Hepatocyte (in vitro differentiated cells): Measurements from ENCODE around the gene SKIL. TPM values are rescaled to one million over a fixed set of nuclear protein-coding genes. Genes with fewer than 3 reads are reported as not detected.

ENCODE experiments used
- DNase-seq: peaks from one replicate; pipeline ENCODE4 v3.0.0-alpha.2; 2016; ENCODE audit warnings: low spot score
- H2AFZ ChIP-seq: fragments of 200-600 bp; sonication (generic); 2 replicates; pipeline ENCODE4 v1.6.0; 2016; ENCODE audit warnings: antibody characterized with exemption, mild to moderate bottlenecking
- H3K27ac ChIP-seq: fragments of 200-600 bp; sonication (generic); 2 replicates; pipeline ENCODE4 v1.5.1; 2016; ENCODE audit warnings: mild to moderate bottlenecking
- H3K27me3 ChIP-seq: fragments of 200-600 bp; sonication (generic); 2 replicates; pipeline ENCODE4 v1.6.1; 2016
- H3K36me3 ChIP-seq: fragments of 200-600 bp; sonication (generic); replicated peaks from 2 replicates; pipeline ENCODE4 v1.5.1; 2016; ENCODE audit warnings: low read depth; ENCODE audit not compliant: insufficient read depth
- H3K4me1 ChIP-seq: fragments of 200-600 bp; sonication (generic); 2 replicates; pipeline ENCODE4 v1.5.1; 2016; ENCODE audit warnings: mild to moderate bottlenecking, moderate library complexity; ENCODE audit not compliant: insufficient read depth
- H3K4me2 ChIP-seq: fragments of 200-600 bp; sonication (generic); 2 replicates; pipeline ENCODE4 v1.6.0; 2016
- H3K4me3 ChIP-seq: fragments of 200-600 bp; sonication (generic); 2 replicates; pipeline ENCODE4 v1.5.1; 2016; ENCODE audit warnings: mild to moderate bottlenecking
- H3K79me2 ChIP-seq: fragments of 200-600 bp; sonication (generic); 2 replicates; pipeline ENCODE4 v1.6.0; 2017; ENCODE audit warnings: mild to moderate bottlenecking
- H3K9me2 ChIP-seq: fragments of 200-600 bp; sonication (generic); replicated peaks from 2 replicates; pipeline ENCODE4 v1.6.0; 2017; ENCODE audit warnings: mild to moderate bottlenecking; ENCODE audit not compliant: insufficient read depth
- H3K9me3 ChIP-seq: fragments of 200-600 bp; sonication (generic); 2 replicates; pipeline ENCODE4 v1.5.1; 2016; ENCODE audit warnings: low read depth, mild to moderate bottlenecking
- H4K20me1 ChIP-seq: fragments of 200-600 bp; sonication (generic); 2 replicates; pipeline ENCODE4 v1.6.0; 2016; ENCODE audit warnings: mild to moderate bottlenecking; ENCODE audit not compliant: insufficient read depth, poor library complexity, severe bottlenecking
- CTCF ChIP-seq: fragments of 200-600 bp; sonication (generic); IDR thresholded peaks from 2 replicates; pipeline ENCODE4 v1.5.1; 2016; ENCODE audit warnings: antibody characterized with exemption, mild to moderate bottlenecking; ENCODE audit not compliant: poor library complexity
- EZH2 ChIP-seq: fragments of 200-600 bp; sonication (generic); IDR thresholded peaks from 2 replicates; pipeline ENCODE4 v1.6.1; 2016; ENCODE audit warnings: antibody characterized with exemption, mild to moderate bottlenecking, borderline replicate concordance
- EZH2phosphoT487 ChIP-seq: fragments of 200-600 bp; sonication (generic); IDR thresholded peaks from one replicate; pipeline ENCODE4 v1.6.1; 2018; ENCODE audit warnings: antibody characterized with exemption, mild to moderate bottlenecking, low read depth, moderate library complexity; ENCODE audit not compliant: unreplicated experiment, severe bottlenecking
- WGBS: methylation state at CpG from one replicate; pipeline ENCODE4 v1.1.6; 2016; ENCODE audit warnings: low lambda C conversion rate; ENCODE audit errors: missing lambda C conversion rate; 5-methylcytosine and 5-hydroxymethylcytosine counted together
- polyA plus RNA-seq: library from polyadenylated mRNA; unstranded; fragments of >200 nt; fragmentation: Nextera tagmentation; extraction: Ambion mirVana; gene quantifications from 2 replicates; pipeline ENCODE4 v1.2.1, GENCODE V29; 2016
- total RNA-seq: library from RNA; depleted of rRNA; stranded (reverse); fragments of >200 nt; gene quantifications from 2 replicates; pipeline ENCODE4 v1.2.3, GENCODE V29; 2014

The SKIL gene
- total and polyA plus RNA-seq, 2 experiments from 2014 or later = 28.9 to 87.5 TPM

- H4K20me1 ChIP-seq = no peaks in the 10 kb centered on the region
- no peaks in the 10 kb centered on the region for H3K9me2 ChIP-seq
- WGBS = 56% methylated on average over 1 of the region's 1 CpG
- no peak for DNase-seq
- H3K36me3 ChIP-seq = no peaks in the 10 kb centered on the region
- no peaks in the 10 kb centered on the region for H3K79me2 ChIP-seq
- H3K27me3 ChIP-seq = no peaks in the 10 kb centered on the region
- H3K9me3 ChIP-seq = no peaks in the 10 kb centered on the region
- no peak overlapping the region for H3K4me3 ChIP-seq
- TF ChIP-seq EZH2phosphoT487 = no peak
- no peak for TF ChIP-seq CTCF
- no peak for TF ChIP-seq EZH2
- no peaks in the 10 kb centered on the region for H3K4me1 ChIP-seq
- no peak overlapping the region for H2AFZ ChIP-seq
- H3K27ac ChIP-seq = no peak overlapping the region
- H3K4me2 ChIP-seq = no peak overlapping the region
Observed at GRCh38 chr3:170429050-170429449, 71.5 kb downstream of the SKIL start.

GRCh38 chr3:170431054-170431453, 73.5 kb downstream of the SKIL start:
- no peaks in the 10 kb centered on the region for H3K36me3 ChIP-seq
- H3K4me2 ChIP-seq = no peak overlapping the region
- no peaks in the 10 kb centered on the region for H3K27me3 ChIP-seq
- DNase-seq = no peak
- H2AFZ ChIP-seq = no peak overlapping the region
- H3K27ac ChIP-seq = no peak overlapping the region
- TF ChIP-seq EZH2phosphoT487 = no peak
- no peak for TF ChIP-seq CTCF
- no peak for TF ChIP-seq EZH2
- WGBS = 96% methylated on average over 3 of the region's 3 CpGs
- H3K9me2 ChIP-seq = no peaks in the 10 kb centered on the region
- H3K9me3 ChIP-seq = no peaks in the 10 kb centered on the region
- H4K20me1 ChIP-seq = no peaks in the 10 kb centered on the region
- H3K79me2 ChIP-seq = no peaks in the 10 kb centered on the region
- no peaks in the 10 kb centered on the region for H3K4me1 ChIP-seq
- no peak overlapping the region for H3K4me3 ChIP-seq

GRCh38 chr3:170432416-170432815, 74.9 kb downstream of the SKIL start:
- no peak overlapping the region for H3K4me3 ChIP-seq
- no peaks in the 10 kb centered on the region for H3K79me2 ChIP-seq
- H3K9me3 ChIP-seq = no peaks in the 10 kb centered on the region
- TF ChIP-seq EZH2phosphoT487 = no peak
- TF ChIP-seq EZH2 = no peak
- no peak for TF ChIP-seq CTCF
- 95% methylated on average over 14 of the region's 14 CpGs for WGBS
- H2AFZ ChIP-seq = no peak overlapping the region
- H3K27me3 ChIP-seq = no peaks in the 10 kb centered on the region
- H3K9me2 ChIP-seq = no peaks in the 10 kb centered on the region
- H3K27ac ChIP-seq = no peak overlapping the region
- no peaks in the 10 kb centered on the region for H4K20me1 ChIP-seq
- DNase-seq = no peak
- H3K4me2 ChIP-seq = no peak overlapping the region
- no peaks in the 10 kb centered on the region for H3K36me3 ChIP-seq
- no peaks in the 10 kb centered on the region for H3K4me1 ChIP-seq

- no peaks in the 10 kb centered on the region for H3K4me1 ChIP-seq
- H3K79me2 ChIP-seq = no peaks in the 10 kb centered on the region
- H3K27ac ChIP-seq = no peak overlapping the region
- H3K4me2 ChIP-seq = no peak overlapping the region
- no peak overlapping the region for H2AFZ ChIP-seq
- H3K27me3 ChIP-seq = no peaks in the 10 kb centered on the region
- no peaks in the 10 kb centered on the region for H3K9me3 ChIP-seq
- H3K4me3 ChIP-seq = no peak overlapping the region
- H3K36me3 ChIP-seq = no peaks in the 10 kb centered on the region
- no peak for DNase-seq
- no peaks in the 10 kb centered on the region for H4K20me1 ChIP-seq
- WGBS = 91% methylated on average over 2 of the region's 2 CpGs
- no peaks in the 10 kb centered on the region for H3K9me2 ChIP-seq
- TF ChIP-seq EZH2 (no peak), CTCF (no peak), EZH2phosphoT487 (no peak)
Observed at GRCh38 chr3:170436697-170437096, 79.2 kb downstream of the SKIL start.
